Measurements from ENCODE around the gene NT5C3B.
A peak's percentile ranks its signal among the peaks of the same experiment; 100 is the strongest.

Gene NT5C3B

DNA sequence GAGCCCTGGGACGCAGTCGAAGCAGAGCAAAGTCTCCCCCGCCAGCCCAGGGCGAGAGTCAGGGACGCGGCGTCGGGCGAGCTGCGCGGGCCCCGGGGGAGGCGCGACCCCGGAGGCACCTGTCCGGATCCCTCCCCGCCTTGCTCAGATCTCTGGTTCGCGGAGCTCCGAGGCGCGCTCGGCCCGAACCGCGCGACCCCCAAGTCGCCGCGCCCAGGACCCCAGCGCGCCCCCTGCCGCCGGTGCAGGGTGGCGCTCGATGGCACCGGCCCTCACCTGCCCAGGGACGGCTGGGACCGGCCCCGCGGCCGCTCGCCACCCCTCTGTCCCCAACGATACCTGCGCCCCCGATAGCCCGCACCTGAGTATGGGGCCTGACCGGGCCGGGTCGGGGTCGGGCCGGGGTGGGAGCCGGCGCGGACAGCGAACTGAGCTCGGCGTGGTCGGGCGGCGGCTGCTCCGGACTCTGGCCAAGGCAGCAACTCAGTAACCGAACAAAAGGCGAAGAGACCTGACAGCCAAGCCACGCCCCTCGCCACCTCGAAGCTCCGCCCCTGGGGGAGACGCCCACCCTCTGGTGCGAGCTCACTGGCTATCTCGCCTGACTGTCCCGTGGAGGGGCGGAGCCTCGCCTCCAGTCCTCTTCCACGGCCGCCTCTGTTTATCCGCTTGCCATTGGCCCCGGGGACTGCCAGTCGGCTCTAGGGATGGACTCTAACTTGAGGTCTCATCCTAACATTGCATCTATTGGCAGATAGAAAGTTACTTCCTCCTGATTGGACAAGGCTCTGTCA lies 49.6 kb downstream of the NT5C3B start, which contains the start of gene JUP (continued):
- no peak for TF ChIP-seq ZNF221 (tag by site-specific recombination; IDR thresholded peaks at IDR 0.05; ENCODE audit: borderline replicate concordance)
- TF ChIP-seq, protein P1, sequence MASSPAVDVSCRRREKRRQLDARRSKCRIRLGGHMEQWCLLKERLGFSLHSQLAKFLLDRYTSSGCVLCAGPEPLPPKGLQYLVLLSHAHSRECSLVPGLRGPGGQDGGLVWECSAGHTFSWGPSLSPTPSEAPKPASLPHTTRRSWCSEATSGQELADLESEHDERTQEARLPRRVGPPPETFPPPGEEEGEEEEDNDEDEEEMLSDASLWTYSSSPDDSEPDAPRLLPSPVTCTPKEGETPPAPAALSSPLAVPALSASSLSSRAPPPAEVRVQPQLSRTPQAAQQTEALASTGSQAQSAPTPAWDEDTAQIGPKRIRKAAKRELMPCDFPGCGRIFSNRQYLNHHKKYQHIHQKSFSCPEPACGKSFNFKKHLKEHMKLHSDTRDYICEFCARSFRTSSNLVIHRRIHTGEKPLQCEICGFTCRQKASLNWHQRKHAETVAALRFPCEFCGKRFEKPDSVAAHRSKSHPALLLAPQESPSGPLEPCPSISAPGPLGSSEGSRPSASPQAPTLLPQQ (tag by site-specific recombination; IDR thresholded peaks at IDR 0.05): no peak
- TF ChIP-seq, protein P2, sequence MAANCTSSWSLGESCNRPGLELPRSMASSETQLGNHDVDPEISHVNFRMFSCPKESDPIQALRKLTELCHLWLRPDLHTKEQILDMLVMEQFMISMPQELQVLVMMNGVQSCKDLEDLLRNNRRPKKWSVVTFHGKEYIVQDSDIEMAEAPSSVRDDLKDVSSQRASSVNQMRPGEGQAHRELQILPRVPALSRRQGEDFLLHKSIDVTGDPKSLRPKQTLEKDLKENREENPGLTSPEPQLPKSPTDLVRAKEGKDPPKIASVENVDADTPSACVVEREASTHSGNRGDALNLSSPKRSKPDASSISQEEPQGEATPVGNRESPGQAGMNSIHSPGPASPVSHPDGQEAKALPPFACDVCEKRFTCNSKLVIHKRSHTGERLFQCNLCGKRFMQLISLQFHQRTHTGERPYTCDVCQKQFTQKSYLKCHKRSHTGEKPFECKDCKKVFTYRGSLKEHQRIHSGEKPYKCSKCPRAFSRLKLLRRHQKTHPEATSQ (tag by site-specific recombination; IDR thresholded peaks at IDR 0.05): peak; percentile 70; the same call in 1 of the 2 replicates
- no peak for TF ChIP-seq ZNF16 (tag by site-specific recombination; IDR thresholded peaks at IDR 0.05; ENCODE audit: low read depth)
- TF ChIP-seq ZBTB48 (tag by site-specific recombination; IDR thresholded peaks at IDR 0.05): 0 out of 2 replicates have a peak, but pooled peaks have one; percentile 51
- 0 out of 2 replicates have a peak, but pooled peaks have one; percentile 38 for TF ChIP-seq ZBTB17 (tag by site-specific recombination; IDR thresholded peaks at IDR 0.05)
- peak; percentile 74 for TF ChIP-seq ZNF677 (tag by site-specific recombination; IDR thresholded peaks at IDR 0.05)
- TF ChIP-seq ZBTB7A (tag by site-specific recombination; IDR thresholded peaks at IDR 0.05; ENCODE audit: low read depth): no peak
- TF ChIP-seq ZSCAN30 (tag by site-specific recombination; IDR thresholded peaks at IDR 0.05): peak; percentile 94
- TF ChIP-seq, protein P3, sequence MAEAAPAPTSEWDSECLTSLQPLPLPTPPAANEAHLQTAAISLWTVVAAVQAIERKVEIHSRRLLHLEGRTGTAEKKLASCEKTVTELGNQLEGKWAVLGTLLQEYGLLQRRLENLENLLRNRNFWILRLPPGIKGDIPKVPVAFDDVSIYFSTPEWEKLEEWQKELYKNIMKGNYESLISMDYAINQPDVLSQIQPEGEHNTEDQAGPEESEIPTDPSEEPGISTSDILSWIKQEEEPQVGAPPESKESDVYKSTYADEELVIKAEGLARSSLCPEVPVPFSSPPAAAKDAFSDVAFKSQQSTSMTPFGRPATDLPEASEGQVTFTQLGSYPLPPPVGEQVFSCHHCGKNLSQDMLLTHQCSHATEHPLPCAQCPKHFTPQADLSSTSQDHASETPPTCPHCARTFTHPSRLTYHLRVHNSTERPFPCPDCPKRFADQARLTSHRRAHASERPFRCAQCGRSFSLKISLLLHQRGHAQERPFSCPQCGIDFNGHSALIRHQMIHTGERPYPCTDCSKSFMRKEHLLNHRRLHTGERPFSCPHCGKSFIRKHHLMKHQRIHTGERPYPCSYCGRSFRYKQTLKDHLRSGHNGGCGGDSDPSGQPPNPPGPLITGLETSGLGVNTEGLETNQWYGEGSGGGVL (tag by site-specific recombination; IDR thresholded peaks at IDR 0.05): peak; percentile 44; the same call in 1 of the 2 replicates
- 0 out of 2 replicates have a peak, but pooled peaks have one; percentile 50 for TF ChIP-seq YY1 (tag by site-specific recombination; IDR thresholded peaks at IDR 0.05)
- TF ChIP-seq, protein P4, sequence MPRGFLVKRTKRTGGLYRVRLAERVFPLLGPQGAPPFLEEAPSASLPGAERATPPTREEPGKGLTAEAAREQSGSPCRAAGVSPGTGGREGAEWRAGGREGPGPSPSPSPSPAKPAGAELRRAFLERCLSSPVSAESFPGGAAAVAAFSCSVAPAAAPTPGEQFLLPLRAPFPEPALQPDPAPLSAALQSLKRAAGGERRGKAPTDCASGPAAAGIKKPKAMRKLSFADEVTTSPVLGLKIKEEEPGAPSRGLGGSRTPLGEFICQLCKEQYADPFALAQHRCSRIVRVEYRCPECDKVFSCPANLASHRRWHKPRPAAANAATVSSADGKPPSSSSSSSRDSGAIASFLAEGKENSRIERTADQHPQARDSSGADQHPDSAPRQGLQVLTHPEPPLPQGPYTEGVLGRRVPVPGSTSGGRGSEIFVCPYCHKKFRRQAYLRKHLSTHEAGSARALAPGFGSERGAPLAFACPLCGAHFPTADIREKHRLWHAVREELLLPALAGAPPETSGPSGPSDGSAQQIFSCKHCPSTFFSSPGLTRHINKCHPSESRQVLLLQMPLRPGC (tag by site-specific recombination; IDR thresholded peaks at IDR 0.05): no peak

DNA sequence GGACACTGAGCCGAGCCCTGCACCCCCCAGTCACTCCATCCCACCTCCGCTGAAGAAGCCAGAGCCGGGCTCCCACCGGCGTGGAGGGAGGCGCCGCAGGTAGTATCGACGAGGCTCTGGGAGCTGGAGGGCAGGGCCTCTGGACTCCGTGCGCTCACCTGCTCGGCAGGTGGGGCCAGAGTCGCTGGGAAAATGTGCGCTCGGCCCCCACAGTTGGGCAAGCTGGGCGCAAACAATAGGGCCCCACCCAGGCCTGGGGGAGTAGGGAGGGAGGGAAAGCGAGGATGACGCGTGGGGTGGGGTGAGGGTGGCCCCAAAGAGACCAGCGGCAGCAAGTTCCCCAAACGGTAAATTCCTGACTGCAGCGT lies 50.2 kb downstream of the NT5C3B start:
- CTCF ChIA-PET: interaction anchor here (0.6 to 4.7 kb wide), 22 partner anchors 10 to 208 kb away, joined by 3 to 108 read pairs (median 5); partner anchors contain the start of genes HAP1, KLHL10, NT5C3B and P3H4
- Histone ChIP-seq H3K4me3 (ENCODE audit: low read depth, low read length) (peak overlapping the region; percentile 61), H3K9me3 (ENCODE audit: control insufficient read depth, insufficient read depth, low read depth, low read length) (no peaks in the 10 kb centered on the region), H3K36me3 (ENCODE audit: control insufficient read depth in 2 of 2, insufficient read depth in 1 of 2, low read length in 2 of 2) (peaks cover 0 to 7% of the 10 kb centered on the region in 2 experiments; a peak in 2 of 3 replicates), H3K4me1 (ENCODE audit: control insufficient read depth, insufficient read depth, low read length) (peaks cover 12% of the 10 kb centered on the region), H3K27ac (ENCODE audit: extremely low read depth, low read depth, low read length) (peak overlapping the region; percentile 53; the same call in 1 of the 2 replicates)
- POLR2A ChIA-PET: interaction anchor here (0.9 to 4.4 kb wide), 25 partner anchors 8 to 235 kb away, joined by 3 to 105 read pairs (median 11); partner anchors contain the start of genes ACLY, EIF1, FKBP10 and HAP1
- TF ChIP-seq KLF7 (tag by site-specific recombination; IDR thresholded peaks at IDR 0.05; ENCODE audit: borderline replicate concordance): peak; percentile 60; the same call in 1 of the 2 replicates
- TF ChIP-seq ZNF211 (tag by site-specific recombination; IDR thresholded peaks at IDR 0.05; ENCODE audit: low read depth): no peak
- peak; percentile 57 for TF ChIP-seq ZEB2 (tag by site-specific recombination; IDR thresholded peaks at IDR 0.05)
- TF ChIP-seq ZNF596 (tag by site-specific recombination; IDR thresholded peaks at IDR 0.05): no peak
- TF ChIP-seq GLIS1 (tag by site-specific recombination; IDR thresholded peaks at IDR 0.05): 0 out of 2 replicates have a peak, but pooled peaks have one; percentile 44
- TF ChIP-seq ZBTB7A (tag by site-specific recombination; IDR thresholded peaks at IDR 0.05; ENCODE audit: low read depth): 0 out of 2 replicates have a peak, but pooled peaks have one; percentile 25
- TF ChIP-seq SCRT1 (tag by site-specific recombination; IDR thresholded peaks at IDR 0.05; ENCODE audit: borderline replicate concordance): peak; percentile 40; the same call in 1 of the 2 replicates
- TF ChIP-seq EGR2 (tag by site-specific recombination; IDR thresholded peaks at IDR 0.05; ENCODE audit: low read depth): peak; percentile 39
- TF ChIP-seq HOXC10 (CRISPR knock-in tag; IDR thresholded peaks at IDR 0.05): no peak
- TF ChIP-seq, protein P3 (tag by site-specific recombination; IDR thresholded peaks at IDR 0.05): peak; percentile 70
- no peak for TF ChIP-seq TRIM28 (IDR thresholded peaks at IDR 0.05; ENCODE audit: borderline replicate concordance, low read length)
- TF ChIP-seq ZNF510 (tag by site-specific recombination; IDR thresholded peaks at IDR 0.05; ENCODE audit: insufficient replicate concordance): no peak
- TF ChIP-seq, protein P5, sequence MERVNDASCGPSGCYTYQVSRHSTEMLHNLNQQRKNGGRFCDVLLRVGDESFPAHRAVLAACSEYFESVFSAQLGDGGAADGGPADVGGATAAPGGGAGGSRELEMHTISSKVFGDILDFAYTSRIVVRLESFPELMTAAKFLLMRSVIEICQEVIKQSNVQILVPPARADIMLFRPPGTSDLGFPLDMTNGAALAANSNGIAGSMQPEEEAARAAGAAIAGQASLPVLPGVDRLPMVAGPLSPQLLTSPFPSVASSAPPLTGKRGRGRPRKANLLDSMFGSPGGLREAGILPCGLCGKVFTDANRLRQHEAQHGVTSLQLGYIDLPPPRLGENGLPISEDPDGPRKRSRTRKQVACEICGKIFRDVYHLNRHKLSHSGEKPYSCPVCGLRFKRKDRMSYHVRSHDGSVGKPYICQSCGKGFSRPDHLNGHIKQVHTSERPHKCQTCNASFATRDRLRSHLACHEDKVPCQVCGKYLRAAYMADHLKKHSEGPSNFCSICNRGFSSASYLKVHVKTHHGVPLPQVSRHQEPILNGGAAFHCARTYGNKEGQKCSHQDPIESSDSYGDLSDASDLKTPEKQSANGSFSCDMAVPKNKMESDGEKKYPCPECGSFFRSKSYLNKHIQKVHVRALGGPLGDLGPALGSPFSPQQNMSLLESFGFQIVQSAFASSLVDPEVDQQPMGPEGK (tag by site-specific recombination; IDR thresholded peaks at IDR 0.05): peak; percentile 61; the same call in 1 of the 2 replicates
